A204.1 (cell line): ENCODE measurements around the gene SFMBT2.

ENCODE experiments used
- FAIRE-seq: peaks from 2 replicates; lab custom pipeline; 2012; peaks lifted over from hg19 to GRCh38; lab: Jason Lieb, UNC

The SFMBT2 gene

DNA sequence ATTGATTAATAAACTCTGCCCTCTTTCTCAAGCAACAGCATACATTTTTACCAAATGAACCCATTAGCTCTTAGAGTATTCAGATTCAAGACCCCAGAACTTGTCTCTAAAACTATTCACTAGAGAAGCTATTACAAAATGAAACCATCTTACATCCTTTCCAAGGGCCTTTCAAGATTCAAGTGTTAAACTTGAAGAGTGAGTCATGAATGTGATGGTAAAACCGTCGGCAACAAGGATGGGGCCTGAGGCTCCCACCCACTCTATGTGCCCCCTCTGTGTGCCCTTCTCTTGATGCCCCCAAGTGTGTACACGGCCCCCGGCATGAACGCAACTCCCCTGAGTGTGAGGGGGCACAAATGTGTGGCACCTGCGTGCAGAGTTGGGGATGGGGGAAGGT, 46.4 kb downstream of the SFMBT2 start:
- FAIRE-seq, result no peak

DNA sequence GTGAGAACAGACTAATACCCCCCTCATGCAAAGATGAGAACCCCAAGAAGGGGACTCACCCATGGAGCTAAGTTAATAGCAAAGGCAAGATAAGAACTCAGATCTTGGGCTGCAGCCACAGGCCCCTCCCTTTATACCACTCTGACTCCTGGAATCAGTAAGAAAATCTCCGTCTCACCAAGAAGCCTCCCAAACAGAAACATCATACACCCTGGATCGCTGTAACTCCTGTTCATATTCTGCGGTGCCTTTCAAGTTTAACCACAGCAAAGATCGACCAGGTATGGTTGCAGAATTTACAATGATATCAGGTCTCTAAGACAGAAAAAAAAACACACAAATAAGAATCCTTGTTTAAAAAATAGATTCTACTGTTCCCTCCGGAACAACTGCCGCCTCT, 47.1 kb downstream of the SFMBT2 start:
- FAIRE-seq, result no peak

DNA sequence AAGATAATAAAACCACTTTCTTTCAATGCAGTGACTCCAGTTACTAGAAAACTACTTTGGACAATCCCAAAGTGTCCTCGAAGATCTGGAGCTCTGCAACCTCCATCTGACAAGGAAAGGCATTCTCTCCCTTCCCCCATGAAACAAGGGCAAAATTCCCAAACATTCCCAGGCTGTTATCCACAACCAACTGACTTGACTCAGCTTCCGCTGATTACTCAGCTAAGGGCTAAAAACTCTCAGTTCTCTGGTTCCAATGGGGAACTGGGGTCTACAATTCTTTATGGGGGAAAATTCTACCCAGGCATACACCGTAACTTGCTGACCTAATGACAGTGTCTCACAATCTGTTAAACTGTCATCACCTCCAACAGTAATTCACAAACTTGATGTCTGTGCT, 48.4 kb downstream of the SFMBT2 start:
- FAIRE-seq, result no peak

DNA sequence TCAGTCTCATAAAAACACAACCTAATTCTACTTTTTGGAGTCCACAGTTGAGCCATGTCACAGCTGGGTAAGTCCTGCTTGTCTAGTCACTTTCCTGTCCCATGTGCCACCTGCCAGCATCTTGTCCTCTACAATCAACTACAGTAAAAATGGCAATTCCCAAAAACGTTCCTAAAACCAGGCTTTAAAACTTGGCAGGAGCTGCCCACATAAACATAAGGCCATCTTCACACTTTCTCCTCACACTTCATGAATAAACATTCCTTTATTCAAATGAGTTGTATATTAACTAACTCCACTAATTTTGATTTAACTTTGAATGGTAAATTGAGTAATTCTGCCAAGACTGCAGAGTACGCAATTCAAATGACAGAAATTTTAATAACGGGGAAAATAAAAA, 49.5 kb downstream of the SFMBT2 start:
- FAIRE-seq, result no peak

DNA sequence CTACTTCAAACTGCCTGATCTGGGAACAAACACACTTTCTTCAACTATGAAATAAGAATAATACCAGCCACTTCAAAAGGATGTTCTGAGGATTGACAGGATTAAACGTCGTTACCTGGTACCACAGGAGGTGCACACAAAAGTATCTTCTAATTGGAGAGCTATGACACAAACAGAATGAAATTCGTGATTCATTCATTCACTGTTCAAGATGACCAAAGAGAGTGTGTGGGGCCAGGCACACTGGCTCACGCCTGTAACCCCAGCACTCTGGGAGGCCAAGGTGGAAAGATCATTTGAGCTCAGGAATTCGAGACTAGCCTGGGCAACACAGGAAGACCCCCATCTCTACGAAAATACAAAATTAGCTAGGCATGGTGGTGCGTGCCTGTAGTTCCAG, 50.9 kb downstream of the SFMBT2 start:
- FAIRE-seq, result no peak

DNA sequence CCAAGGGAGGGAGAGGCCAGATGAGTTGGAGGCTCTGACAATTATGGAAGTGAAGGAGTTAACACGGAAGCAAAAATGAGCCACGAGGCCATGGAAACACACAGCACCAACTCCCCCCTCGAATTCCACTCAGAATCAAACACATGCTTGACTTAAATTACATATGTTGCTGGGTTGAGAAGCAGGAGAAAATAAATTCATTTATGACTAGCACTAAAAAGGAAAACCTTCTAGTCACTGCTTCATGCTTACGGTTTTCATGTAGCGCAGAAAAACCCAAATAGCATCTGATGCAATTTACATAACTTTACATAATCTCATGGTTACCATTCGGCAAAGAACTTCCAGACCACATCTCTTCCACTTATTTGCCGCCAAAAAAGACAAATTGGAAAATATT, 51.5 kb downstream of the SFMBT2 start:
- FAIRE-seq, result no peak

DNA sequence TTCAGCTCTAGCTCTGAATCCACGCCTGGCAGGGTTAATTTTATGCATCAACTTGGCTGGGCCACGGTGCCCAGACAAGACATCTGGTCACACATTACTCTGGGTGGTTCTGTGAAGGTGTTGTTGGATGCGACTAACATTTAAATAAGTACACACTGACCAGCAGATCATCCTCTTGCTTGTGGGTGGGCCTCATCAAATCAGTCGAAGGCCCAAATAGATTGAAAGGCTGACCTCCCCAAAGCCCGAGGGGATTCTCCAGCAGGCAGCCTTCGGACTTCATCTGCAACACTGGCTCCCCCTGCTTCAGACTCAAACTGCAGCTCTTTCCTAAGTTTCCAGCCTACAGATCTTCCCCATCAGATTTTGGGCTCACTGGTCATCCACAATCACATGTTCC, 53.6 kb downstream of the SFMBT2 start:
- no peak for FAIRE-seq

DNA sequence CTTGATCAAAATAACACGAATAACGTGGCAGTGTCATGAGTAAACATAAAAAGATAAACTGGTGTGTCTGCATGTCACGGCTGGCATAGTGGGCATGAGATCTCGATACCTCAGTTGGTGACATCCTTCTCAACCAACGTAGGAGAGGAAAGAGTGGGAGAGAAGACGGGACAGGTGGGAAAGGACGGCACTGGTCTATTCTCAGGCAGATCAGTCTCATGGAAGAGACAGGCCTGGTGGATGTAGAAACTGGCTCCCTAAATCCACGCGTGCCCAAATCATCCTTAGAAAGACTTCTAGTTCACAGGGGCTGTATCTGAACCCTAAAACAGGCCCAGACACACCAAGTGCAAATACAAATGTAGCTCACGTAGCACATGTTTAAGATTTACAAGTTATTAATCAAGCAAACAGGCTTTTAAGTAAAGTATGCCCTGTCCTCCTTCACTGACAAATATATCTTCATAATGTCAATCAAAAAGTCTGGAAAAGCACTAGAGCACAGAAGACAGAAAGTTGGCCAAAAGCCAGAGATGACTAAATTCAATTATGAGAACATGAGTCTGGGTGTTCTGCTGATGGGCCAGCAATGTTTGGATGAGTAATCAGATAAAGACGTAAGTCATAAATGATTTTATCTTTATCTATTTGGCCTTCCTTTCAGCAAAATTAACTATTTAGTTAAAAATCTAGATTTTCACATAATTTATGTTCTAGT, 56.3 kb downstream of the SFMBT2 start:
- no peak for FAIRE-seq

DNA sequence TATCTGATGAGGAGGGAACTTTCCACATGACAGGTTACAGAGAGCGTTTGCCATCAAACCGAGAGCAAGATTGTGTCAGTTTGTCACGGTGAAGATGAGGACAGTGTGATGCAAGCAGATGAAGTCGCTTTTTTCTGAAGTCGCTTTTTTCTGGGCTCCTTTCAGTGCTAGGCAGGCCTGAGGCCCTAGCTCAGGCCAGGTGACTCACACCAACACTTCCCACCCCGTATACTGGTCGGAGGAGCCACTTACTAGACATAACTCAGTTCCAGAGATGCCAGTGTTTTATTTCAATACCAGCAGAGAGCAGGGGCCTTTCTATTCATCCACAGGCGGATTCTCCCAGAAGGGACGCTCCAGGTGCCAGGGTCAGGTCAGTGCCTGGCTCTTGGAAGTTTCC, 58.9 kb downstream of the SFMBT2 start:
- FAIRE-seq, result no peak

DNA sequence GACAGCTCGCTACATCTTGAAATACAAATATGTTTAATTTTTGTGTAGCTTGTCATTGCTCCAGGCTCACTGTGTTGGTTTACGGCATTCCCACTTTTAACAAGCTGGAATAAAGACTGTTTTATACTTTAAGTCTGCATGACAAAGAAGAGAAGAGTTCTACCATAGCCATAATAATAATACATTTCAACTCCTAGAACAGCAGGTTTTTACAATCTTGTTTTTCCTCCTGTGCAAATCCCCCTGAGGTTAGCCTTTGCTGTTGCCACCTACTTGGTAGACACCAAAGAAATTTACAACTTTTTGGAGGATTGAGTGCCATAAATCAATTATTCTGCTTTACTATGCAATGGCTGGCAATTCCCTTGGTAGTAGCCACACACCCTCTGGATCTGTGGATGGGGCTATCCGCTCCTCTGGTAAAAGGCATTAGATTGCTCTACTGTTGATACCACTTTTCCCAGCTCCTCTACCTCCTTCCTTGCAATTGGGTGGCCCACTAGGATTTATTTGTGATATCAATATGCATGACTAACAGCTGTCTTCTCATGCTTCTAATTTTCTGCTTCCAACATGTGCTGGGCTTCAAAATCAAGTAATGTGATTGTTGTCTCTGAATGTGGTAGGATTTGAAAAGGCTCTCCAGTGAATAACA, 60.2 kb downstream of the SFMBT2 start:
- FAIRE-seq, result no peak

DNA sequence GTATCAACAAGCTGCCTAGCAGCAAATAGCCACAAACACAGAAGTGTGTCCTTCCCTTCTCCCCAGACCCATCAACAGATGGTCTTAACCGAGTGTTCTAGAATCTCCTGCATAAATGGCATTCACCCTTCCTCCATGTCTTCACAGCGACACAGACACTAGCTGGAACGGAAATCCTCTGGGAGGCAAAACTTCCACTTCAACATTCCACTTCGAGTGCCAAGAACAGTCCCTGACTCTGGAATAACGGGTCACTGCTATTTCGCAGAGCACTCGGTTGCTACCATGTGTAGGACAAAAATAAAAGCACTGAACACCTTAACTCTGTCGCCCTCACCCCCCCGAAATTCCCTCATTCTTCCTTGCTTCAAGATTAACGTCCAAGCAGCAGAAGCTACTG, 65.1 kb downstream of the SFMBT2 start:
- FAIRE-seq, result no peak

DNA sequence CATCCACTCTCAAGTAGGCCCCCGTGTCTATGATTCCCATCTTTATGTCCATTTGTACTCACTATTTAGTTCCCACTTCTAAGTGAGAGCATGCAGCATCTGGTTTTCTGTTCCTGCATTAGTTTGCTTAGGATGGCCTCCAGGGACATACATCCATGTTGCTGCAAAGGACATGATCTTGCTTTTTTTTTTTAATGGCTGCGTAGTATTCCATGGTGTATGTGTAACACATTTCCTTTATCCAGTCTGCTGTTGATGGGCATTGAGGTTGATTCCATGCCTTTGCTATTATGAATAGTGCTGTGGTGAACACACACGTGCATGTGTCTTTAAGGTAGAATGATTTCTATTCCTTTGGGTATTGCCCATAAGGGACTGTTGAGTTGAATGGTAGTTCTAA, 67.8 kb downstream of the SFMBT2 start:
- no peak for FAIRE-seq

DNA sequence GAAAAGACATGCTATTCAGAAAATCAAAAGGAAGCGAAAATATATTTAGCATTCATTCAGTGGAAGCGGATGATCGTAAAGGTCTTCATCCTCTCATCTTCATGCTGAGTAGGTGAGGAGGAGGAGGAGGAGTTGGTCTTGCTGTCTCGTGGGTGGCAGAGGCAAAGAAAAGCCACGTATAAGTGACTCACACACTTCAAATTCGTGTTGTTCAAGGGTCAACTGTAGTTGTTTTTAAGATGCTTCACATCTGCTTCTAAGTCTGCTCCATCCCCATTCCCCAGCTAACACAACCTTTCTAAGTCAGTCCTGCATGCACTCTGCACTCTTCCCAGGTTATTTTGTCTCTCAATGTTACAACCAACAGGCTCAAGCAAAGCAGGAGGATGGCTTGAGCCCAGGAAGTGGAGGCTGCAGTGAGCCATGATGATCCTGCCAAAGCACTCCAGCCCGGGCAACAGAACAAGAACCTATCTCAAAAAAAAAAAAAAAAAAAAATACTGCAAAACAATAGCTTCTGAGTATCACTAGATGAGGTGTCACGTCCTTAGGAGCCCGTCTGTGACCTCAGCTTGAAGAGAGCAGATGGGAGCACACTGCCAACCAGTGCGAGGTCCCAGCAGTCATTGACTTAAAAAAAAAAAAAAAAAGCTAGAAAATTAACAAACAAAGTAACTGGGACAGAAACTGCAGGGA, 70.5 kb downstream of the SFMBT2 start:
- FAIRE-seq, result no peak

DNA sequence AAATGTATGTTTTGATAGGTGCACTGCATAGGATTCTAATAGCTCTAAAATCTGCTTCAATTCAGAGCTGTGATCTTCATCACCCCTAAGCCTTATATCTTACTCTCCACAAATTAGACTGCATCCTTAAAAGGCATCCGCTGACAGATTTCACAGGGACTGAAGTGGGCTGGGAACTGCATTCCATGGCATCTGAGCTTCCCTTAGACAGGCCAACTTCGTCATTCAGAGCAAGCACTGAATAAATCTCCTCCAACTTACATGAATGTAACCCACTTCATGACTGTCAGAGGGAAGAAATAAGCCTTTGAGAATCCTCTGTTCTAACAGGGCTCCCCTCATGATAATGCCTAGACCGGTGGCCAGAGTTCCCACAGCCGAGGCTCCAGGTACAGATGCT, 71.3 kb downstream of the SFMBT2 start:
- no peak for FAIRE-seq

DNA sequence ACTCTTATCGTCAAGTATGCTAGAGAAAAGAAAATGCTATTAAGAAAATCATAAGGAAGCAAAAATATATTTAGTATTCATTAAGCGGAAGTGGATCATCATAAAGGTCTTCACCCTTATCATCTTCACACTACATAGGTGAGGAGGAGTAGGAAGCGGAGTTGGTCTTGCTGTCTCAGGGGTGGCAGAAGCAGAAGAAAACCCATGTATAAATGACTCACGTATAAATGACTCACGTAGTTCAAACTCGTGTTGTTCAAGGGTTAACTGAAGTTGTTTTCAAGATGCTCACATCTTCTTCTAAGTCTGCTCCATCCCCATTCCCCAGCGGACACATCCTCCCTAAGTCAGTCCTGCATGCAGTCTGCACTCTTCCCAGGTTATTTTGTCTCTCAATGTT, 72.4 kb downstream of the SFMBT2 start:
- FAIRE-seq, result no peak

DNA sequence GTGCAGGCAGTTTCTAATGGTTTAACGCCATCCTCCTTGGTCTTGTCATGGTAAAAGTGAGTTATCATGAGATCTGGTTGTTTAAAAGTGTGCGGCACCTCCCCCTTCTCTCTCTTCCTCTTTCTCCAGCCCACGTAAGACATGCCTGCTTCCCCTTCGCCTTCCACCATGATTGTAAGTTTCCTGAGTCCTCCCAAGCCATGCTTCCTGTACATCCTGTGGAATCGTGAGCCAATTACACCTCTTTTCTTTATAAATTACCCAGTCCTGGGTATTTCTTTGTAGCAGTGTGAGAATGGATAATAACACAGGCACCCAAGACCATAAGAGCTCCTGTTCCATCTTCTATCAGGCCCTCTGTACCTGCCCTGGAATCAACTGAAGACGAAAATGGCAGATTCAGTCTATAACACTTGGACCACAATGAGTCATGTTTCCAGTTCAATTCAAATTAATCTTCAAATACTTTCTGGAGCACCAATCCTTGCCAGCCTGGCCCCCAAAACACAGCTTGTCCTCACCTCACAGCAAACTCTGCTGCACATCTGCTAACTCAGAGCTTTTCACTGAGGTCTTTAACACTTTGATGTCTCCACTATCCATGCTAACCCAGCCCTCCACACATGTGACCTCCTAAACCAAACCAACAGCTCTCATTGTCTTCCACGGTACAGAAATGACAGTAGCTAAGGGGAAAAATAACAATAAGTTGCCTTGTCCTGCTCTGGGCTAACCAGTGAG, 73.2 kb downstream of the SFMBT2 start:
- no peak for FAIRE-seq

DNA sequence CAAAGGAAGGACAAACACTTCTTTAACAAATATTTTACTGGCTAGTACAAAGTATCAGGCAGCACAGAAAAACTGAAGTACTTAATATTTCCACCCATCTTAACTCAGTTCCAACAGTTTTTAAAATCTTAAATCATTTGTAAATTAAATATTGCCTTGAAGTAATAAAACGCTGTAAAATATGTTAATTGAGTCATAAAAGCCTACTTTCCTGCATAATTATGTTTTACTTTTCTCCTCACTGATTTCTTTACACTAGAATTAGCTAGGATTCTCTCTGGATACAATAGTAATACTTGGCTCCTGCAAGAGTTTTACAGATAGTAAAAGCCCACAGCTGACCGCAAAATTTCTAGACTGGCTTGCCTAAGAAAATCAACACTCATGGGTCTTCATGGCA, 74.9 kb downstream of the SFMBT2 start:
- no peak for FAIRE-seq

DNA sequence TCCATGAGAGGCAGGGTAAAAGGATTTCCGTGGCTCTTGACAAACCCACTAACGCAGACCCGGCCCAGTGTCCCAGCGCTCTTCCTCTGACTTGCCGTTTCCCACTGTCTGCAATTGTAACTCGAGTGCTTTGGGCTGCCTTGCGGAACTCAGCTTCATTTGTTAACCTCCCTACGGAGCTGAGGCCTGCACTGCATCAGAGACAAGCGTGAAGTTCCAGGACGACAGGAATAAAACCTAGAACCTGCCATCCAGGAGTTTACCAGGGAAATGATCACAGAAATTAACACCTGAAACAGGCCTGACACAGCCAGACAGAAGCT, 76.2 kb downstream of the SFMBT2 start:
- FAIRE-seq, result no peak

DNA sequence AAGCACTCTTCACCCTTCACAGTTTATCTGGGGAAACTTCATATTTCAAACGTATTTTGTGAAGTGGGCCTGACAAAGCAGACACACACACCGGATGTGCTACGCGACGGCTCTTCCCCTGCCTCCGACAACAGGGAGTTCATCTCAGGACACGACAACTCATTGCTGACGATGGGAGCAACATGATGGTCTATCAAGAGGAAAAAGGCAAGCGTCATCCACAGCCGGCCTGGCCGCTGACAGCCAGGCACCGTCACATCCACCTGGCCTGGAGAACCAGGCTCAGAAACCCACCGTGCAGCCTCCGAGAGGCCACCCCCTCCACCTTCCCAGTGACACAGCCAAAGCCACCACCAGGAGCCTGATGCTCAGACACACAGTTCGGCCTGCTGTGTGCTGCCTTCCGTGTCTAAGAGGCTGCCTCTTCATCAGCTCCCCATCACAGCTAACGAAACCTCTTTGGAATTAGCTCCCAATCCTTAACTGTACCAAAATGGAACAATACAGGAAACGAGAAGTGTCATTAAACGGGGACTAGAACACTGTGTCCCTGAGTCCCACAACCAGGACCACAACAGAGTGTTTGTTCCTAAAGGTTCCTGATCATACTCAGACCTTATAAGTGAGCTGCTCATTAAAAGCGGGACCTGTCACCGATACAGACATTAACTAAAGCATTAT, 76.7 kb downstream of the SFMBT2 start:
- no peak for FAIRE-seq

DNA sequence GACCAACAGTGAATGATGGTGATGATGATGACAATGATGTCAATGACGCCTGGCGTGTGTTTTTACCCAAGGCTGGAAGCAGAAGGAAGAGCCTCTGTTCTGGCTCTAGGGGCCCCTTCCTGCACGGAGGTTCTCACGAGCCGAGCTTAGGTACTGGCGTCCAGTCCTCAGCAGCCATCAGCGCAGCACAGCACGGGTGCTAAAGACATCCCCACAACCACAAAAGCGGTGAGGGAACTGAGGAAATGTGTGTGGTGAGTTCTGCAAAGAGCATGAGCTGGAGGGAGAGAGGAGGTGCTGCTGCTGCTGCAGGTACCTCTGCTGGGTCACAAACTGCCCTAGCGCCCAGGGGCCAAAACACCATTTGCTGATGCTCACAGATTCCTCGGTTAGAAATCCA, 81.6 kb downstream of the SFMBT2 start:
- no peak for FAIRE-seq

DNA sequence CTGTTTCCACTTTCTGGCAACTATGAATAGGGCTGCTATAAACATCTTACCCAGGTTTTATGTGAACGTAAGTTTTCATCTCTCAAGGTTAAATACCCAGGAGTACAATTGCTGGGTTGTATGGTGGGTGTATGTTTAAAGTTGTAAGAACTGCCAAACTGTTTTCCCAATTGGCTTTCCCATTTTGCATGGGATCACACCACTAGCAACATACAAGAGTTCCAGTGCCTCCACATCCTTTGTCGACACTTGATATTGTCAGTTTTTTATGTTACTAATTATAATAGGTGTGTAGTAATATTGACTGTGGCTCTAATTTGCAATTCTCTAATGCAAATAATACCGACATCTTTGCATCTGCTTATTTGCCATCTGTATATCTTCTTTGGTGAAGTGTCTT, 82.9 kb downstream of the SFMBT2 start:
- FAIRE-seq, result no peak

DNA sequence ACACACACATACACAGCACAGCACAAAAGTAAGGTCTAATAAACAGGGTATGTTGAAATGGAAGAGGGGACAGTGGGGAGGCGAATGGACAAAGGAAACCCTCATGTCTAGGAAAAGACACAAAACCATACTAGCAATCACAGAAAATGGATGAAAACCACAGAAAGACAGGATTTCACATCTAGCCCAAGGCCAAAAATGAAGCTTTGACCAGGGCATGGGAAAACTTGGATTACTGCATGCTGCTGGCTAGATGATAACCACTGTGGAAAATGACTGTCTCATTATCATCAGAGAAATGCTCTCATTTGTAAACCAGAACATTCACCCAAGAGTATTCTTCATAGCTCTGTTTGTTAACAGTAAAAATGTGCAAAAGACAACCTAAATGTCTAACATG, 88.2 kb downstream of the SFMBT2 start:
- FAIRE-seq, result no peak

DNA sequence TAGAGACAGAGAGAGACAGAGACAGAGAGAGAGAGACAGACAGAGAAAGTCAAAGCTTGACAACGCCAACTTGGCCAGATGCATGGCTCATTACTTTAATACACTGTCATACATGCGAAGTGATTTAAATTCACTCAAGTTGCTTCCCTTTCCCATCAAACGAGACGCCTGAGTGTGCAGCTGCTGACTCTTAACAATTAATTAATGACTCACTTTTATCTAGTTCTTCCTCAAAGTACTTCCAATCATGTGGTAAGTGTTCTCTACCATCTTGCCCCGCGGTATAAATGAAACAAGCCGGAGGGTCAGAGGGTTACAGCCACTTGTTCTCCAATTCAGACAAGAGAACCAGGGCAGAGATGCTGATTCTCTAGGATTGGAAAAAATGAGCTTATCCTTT, 90.8 kb downstream of the SFMBT2 start:
- FAIRE-seq, result no peak
